ENCODE data around the gene ELOVL3. TPM values are rescaled to one million over a fixed set of nuclear protein-coding genes. Genes with fewer than 3 reads are reported as not detected.

Gene ELOVL3
- total and polyA plus RNA-seq, 7 donors, result 0.45 to 0.71 TPM; not detected in 5

DNA sequence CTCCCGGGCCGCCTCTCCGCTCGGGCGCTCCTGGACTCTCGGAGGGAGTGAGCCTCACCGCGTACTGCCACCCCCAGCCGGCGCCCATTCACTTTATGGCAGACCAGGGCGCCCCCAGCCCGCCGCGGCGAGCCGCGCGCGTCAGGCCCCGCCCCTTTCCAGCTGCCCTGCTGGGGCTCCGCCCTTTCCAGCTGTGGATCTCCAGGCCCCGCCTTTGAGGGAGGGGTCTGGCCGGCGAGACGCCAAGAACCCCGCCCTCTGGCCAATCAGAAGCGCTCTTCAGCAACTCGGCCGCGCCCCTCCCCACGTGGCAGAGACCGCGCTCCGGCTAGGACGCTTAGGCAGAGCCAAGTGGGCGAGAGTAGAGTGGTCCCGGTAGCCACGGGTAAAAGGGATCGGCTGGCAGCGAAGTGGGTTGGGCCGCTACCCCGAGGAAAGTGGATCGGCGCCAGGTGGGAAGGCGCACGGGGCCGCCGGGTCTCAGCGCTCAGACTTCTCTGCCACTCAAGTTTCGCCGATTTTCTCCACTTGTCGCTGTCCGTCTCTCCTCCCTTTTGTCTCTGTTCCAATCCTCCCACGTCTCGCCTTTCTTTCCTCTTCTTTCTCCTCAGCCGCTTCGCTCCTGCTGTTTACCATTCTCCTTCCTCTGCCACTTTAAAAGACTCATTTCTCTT is 15.5 kb downstream of the ELOVL3 start, which contains the start of gene PITX3:
PITX3 (minus strand) TSS at position 69 of the 674 bp plus-strand sequence. CDS start 9,432 bp downstream, outside the sequence.
- intact Hi-C loops (cut with DNase I), result loop anchor here (5.0 kb wide), 1 partner anchor 186 kb away; no protein-coding TSS in a partner anchor
- H3K9me3 ChIP-seq, result no peaks in the 10 kb centered on the region
- peaks cover 0 to 8% (median 0%) of the 10 kb centered on the region in 3 donors for H3K27me3 ChIP-seq
- TF ChIP-seq CTCF (IDR thresholded peaks at IDR 0.05), result no peak
- TF ChIP-seq POLR2AphosphoS5 (IDR thresholded peaks at IDR 0.05), result peak in 1 of 4 donors; percentile 40
- H3K36me3 ChIP-seq, result no peaks in the 10 kb centered on the region
- H3K4me3 ChIP-seq, result peak within 1 kb of the TSS; percentile 31 to 63 (median 54)
- peak; percentile 96 for DNase-seq
- H3K27ac ChIP-seq, result peak within 1 kb of the TSS in 2 of 4 donors; percentile 18 to 38
- 1% methylated on average over 57 of the region's 57 CpGs for WGBS, 2 donors
- H3K4me1 ChIP-seq, result peaks cover 0 to 37% (median 35%) of the 10 kb centered on the region in 4 donors

DNA sequence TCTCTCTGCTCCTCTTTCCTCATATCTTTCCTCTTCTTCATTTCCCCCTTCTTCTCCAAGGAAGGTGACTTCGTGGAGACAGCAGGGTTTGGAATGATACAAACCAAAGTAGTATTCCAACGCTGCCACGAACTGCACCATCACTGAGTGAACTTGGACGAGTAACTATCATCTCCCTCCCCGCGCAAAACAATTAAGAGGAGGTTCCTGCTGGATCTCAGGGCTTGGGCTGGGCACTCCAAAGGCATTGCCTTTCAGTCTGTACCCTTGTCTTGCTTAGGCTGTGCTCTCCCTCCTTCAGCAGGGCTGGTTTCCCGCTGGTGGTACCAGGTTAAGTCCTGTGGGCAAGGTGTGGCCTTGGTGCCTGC is 16.0 kb downstream of the ELOVL3 start:
- peak overlapping the region in 1 of 4 donors; percentile 38 for H3K27ac ChIP-seq
- H3K9me3 ChIP-seq, result no peaks in the 10 kb centered on the region
- intact Hi-C loops (cut with DNase I), result loop anchor here (5.0 kb wide), 1 partner anchor 185 kb away; no protein-coding TSS in a partner anchor
- DNase-seq, result no peak
- peaks cover 0 to 4% (median 0%) of the 10 kb centered on the region in 3 donors for H3K27me3 ChIP-seq
- H3K4me3 ChIP-seq, result peak overlapping the region; percentile 31 to 63 (median 54)
- WGBS, 2 donors, result 13 to 25% methylated on average over 7 of the region's 7 CpGs
- TF ChIP-seq POLR2A (IDR thresholded peaks at IDR 0.05), result no peak
- TF ChIP-seq POLR2AphosphoS5 (IDR thresholded peaks at IDR 0.05), result no peak
- no peak for TF ChIP-seq EP300 (IDR thresholded peaks at IDR 0.05)
- no peak for TF ChIP-seq CTCF (IDR thresholded peaks at IDR 0.05)
- H3K36me3 ChIP-seq, result no peaks in the 10 kb centered on the region
- peaks cover 0 to 42% (median 40%) of the 10 kb centered on the region in 4 donors for H3K4me1 ChIP-seq

DNA sequence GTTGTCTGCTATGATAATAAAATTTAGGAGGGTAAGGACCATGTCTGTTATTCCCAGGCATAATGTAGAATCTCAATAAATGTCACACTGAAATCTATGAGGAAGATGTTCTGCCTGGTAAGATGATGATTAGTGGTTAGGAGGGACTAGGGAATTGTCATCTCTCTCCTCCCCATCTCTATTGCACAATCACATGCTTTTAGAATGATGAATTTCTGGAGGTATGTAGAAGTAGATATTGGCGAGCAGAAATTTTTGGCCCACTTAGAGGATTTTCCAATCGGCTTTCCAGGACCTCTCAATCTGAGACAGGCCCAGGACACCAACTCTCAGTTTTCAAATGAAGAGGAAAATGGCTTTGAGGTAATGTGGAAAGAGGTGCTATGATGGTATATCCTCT is 17.2 kb downstream of the ELOVL3 start:
- Histone ChIP-seq H3K4me3 (no peak overlapping the region), H3K27ac (no peak overlapping the region), H3K9me3 (no peaks in the 10 kb centered on the region), H3K4me1 (peaks cover 0 to 54% (median 50%) of the 10 kb centered on the region in 4 donors), H3K36me3 (no peaks in the 10 kb centered on the region), H3K27me3 (no peaks in the 10 kb centered on the region)
- DNase-seq, result no peak
- TF ChIP-seq EP300 (IDR thresholded peaks at IDR 0.05) (no peak), POLR2A (IDR thresholded peaks at IDR 0.05) (no peak), POLR2AphosphoS5 (IDR thresholded peaks at IDR 0.05) (no peak), CTCF (IDR thresholded peaks at IDR 0.05) (no peak)
- intact Hi-C loops (cut with DNase I), result loop anchor here (5.0 kb wide), 1 partner anchor 184 kb away; no protein-coding TSS in a partner anchor
- 83 to 84% methylated on average over 2 of the region's 2 CpGs for WGBS, 2 donors

DNA sequence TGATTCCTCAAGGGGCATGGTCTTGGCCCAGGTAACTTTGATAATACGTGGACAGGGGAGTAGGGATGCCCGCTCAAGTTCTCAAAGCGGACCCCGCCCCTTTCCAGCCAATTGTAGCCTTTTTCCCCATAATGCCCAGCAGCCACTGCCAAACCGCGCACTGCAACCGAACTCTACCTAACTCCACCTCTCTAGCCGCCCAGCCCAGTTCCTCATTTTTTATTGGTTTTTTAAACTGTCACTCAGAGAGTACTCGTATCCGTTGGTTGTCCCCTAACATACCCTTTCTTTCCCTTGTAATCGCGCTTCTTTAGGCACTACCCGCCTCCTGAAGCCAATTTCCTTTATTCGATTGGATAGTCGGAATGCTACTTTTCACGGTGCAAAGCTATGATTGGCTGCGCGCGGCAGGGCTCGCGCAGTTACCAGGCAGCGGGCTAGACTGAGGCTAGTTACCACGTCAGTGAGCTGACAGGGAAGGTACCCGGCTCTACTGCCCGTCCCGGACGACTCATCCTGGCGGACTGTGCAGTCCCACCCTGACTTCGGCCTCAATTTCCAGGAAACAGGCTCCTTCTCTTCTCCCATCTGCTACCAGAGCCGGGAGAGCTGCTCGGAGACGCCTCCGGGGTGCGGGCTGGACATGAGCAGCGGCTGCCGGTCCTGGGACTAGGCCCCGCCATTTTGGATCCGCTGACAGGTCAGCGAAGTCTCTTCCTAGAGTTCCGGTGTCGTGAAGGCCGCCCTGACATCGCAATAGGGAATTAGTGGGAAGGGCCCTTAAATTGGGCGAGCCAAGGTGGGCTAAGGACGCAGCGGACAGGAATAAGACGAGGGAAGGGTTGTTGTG is 19.2 kb downstream of the ELOVL3 start, which contains the start of gene GBF1:
GBF1 (plus strand) TSS at position 451 of the 850 bp plus-strand sequence. CDS start 13,407 bp downstream, outside the sequence.
- intact Hi-C loops (cut with DNase I), result no loop called here
- H3K36me3 ChIP-seq, result no peaks in the 10 kb centered on the region
- H3K27ac ChIP-seq, result peak within 1 kb of the TSS; percentile 89 to 91 (median 90)
- peaks cover 0 to 63% (median 53%) of the 10 kb centered on the region in 4 donors for H3K4me1 ChIP-seq
- H3K27me3 ChIP-seq, result no peaks in the 10 kb centered on the region
- 0% methylated on average over 47 of the region's 47 CpGs for WGBS, 2 donors
- H3K4me3 ChIP-seq, result peak within 1 kb of the TSS; percentile 77 to 83 (median 77)
- no peaks in the 10 kb centered on the region for H3K9me3 ChIP-seq
- peak; percentile 97 for DNase-seq
- TF ChIP-seq POLR2A (IDR thresholded peaks at IDR 0.05) (peak; percentile 97 to 98), POLR2AphosphoS5 (IDR thresholded peaks at IDR 0.05) (peak; percentile 96 to 99 (median 98)), EP300 (IDR thresholded peaks at IDR 0.05) (no peak), CTCF (IDR thresholded peaks at IDR 0.05) (no peak)
